SK-N-MC (cell line): ENCODE data around the gene CCDC110.

Experiments used
- EZH2 ChIP-seq: fragments of 200-600 bp; sonication (generic); IDR thresholded peaks from one replicate; pipeline ENCODE4 v1.6.1; 2017; ENCODE audit warnings: antibody characterized with exemption
- POLR2AphosphoS5 ChIP-seq: IDR thresholded peaks from 2 replicates; pipeline ENCODE4 v1.6.1; 2012; ENCODE audit warnings: mild to moderate bottlenecking, low read depth, low read length, borderline replicate concordance

- no peak for TF ChIP-seq EZH2
- TF ChIP-seq POLR2AphosphoS5: no peak
These were observed 42.1 kb upstream of the CCDC110 start for GRCh38 chr4:185513489-185514181.
